GM13977 (cell line): ENCODE results near the gene FOXE3.

ENCODE experiments used
- DNase-seq: peaks from one replicate; pipeline ENCODE4 v3.0.0; 2012; ENCODE audit warnings: low spot score
- in situ Hi-C: fragments of 300-500 bp; cut with MboI; formaldehyde crosslinking; loops from one replicate; pipeline ENCODE4 v1.12.0; 2022; ENCODE audit warnings: low sequenced_read_pairs, low pct_unique_long_range_greater_than_20kb, mixed read lengths, inconsistent platforms; ENCODE audit not compliant: unreplicated experiment
- TF ChIP-seq, protein P1 (sequence below): IDR thresholded peaks from 2 replicates; pipeline ENCODE4 v1.5.1; 2012; ENCODE audit warnings: mild to moderate bottlenecking, control low read depth; ENCODE audit not compliant: insufficient read depth; ENCODE audit errors: extremely low read depth, missing control alignments

Gene FOXE3

DNA sequence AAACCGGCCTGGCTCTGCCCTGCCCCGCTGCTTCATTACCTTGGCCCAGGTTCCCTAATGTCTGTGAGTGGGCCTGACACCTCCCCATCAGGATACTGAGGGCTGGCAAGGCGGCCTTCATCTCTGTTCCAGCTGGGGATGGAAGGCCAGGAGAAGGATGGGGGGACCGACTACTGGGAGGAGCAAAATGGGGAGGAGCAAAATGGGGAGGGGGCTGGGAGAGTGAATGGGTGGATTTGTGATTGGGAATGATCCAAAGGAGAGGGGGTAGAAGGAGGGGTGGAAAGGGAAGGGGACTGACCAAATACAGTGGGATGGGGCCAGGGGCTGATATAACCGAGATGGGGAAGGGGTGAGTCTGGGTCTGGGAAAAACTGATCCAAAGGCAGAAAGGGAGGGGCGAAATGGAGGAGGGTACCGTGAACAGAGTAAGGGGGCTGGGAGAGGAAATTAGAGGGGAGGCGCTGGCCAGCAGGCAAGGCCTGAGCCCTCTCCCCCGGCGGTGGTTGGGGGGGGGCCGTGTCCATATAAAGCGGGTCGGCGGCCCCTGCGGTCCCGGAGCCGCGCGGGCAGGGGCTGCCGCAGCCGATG is at the start of gene FOXE3:
FOXE3 (plus strand) TSS at position 558 of the 591 bp plus-strand sequence; CDS start at position 589, 31 bp downstream.
- in situ Hi-C loops = no loop called here
- TF ChIP-seq, protein P1, sequence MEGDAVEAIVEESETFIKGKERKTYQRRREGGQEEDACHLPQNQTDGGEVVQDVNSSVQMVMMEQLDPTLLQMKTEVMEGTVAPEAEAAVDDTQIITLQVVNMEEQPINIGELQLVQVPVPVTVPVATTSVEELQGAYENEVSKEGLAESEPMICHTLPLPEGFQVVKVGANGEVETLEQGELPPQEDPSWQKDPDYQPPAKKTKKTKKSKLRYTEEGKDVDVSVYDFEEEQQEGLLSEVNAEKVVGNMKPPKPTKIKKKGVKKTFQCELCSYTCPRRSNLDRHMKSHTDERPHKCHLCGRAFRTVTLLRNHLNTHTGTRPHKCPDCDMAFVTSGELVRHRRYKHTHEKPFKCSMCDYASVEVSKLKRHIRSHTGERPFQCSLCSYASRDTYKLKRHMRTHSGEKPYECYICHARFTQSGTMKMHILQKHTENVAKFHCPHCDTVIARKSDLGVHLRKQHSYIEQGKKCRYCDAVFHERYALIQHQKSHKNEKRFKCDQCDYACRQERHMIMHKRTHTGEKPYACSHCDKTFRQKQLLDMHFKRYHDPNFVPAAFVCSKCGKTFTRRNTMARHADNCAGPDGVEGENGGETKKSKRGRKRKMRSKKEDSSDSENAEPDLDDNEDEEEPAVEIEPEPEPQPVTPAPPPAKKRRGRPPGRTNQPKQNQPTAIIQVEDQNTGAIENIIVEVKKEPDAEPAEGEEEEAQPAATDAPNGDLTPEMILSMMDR = no peak

DNA sequence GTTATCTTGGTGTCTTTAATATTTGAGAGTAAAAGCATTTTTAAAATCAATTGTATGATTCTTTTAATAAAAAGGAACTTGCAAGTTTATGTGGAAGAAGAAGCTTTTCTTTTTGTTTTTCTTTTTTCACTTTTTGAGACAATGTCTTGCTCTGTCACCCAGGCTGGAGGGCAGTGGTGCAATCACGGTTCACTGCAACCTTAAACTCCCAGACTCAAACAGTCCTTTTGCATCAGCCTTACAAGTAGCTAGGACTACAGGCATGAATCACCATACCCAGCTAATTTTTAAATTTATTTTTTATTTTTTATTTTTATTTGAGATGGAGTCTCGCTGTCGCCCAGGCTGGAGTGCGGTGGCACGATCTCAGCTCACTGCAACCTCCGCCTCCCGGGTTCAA is 48.4 kb upstream of the FOXE3 start:
- no peak for DNase-seq
- TF ChIP-seq, protein P1 = no peak
- in situ Hi-C loops = no loop called here

More for the DNA sequence above, at the start of gene FOXE3:
- no peak for DNase-seq

DNA sequence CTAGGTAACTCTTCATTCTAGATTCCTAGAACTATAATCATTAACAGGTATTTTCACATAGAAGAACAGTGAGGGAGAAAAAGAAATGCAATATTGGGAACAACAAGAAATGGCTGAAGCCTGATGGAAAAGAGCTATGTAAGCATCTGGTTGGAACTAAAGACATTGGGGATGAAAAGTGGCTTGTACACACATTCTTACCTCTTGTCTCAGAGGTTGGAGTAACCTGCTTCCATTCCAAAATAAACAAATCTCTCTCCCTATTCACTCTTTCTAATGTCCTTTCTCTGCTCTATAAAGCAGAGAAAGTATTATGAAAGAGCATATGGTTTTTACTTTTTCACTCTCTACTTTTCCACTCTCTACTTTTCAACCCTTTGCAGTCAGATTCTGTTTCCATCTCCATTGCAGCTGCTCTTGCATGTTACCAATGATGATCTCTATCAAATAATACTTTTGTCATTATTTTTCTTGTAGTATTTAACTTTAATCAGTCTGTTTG is 45.0 kb upstream of the FOXE3 start:
- TF ChIP-seq, protein P1 = no peak
- in situ Hi-C loops = no loop called here
- DNase-seq = no peak

DNA sequence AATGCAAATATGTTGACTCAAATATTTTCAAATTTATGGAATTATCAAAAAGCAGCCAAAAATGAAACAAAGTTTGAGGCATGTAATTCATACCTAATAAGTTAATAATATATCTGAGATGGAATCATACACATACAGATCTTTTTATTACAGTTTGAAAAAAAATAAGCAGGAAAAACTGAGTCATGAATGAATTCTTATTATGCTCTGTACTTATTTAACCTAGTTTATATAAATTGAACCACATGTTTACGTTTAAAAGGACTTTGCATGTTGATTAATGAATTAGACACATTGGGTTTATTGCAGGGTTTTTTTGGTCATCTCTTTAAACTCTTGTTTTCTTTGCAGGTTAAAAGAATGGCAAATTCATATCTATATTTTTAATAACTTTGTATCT is 41.6 kb upstream of the FOXE3 start:
- in situ Hi-C loops = no loop called here
- DNase-seq = no peak
- TF ChIP-seq, protein P1 = no peak

DNA sequence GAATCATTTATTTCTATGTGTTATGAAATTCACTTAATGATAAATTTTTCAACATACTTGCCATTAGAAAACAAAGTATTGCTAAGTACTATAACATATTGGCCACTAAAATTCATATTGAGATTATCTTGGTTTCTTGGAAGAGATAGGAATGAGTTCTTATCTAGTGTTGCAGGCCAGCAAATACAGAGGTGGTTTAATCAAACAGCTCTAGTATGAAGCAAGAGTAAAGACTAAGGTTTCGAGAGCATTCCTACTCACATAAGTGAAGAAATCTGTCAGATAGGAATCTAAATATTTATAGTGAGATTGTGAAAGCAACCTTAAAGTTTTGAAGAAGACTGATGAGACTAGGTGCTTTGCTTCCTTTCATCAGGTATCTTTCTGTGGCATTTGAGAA is 37.9 kb upstream of the FOXE3 start:
- TF ChIP-seq, protein P1 = no peak
- in situ Hi-C loops = no loop called here

DNA sequence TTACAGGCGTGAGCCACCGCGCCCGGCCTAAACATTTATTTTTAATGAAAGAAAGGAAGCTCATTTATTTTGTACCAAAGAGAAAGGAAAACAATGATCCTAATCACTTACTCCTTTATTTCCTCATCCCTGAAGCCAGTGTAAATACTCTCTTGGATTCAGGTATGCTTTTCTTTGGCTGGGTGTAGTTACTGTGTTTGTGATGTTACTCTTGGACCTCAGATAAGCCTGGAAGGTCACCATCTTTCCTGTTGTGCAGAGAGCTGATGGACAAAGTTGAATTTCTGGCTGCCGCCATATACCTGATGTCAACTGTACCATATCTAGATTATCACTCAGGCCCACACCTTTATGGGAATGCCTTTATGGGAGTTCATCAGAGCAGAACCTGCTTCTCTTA is 35.4 kb upstream of the FOXE3 start:
- in situ Hi-C loops = no loop called here
- TF ChIP-seq, protein P1 = no peak
- DNase-seq = no peak

More for the DNA sequence above, 37.9 kb upstream of the FOXE3 start:
- no peak for DNase-seq
